Stimulated activated CD8-positive, alpha-beta memory T cell treated with anti-CD3 and anti-CD28 coated beads, Interleukin-2, amount 100 ng/mL, for 1 hour (primary cell): ENCODE results near the gene EPHB3.

Experiments
- DNase-seq, 2 donors: peaks; one replicate each; pipeline ENCODE4 v3.0.0-alpha.2; 2020; ENCODE audit warnings: low read depth in 2 of 2

The EPHB3 gene

DNA sequence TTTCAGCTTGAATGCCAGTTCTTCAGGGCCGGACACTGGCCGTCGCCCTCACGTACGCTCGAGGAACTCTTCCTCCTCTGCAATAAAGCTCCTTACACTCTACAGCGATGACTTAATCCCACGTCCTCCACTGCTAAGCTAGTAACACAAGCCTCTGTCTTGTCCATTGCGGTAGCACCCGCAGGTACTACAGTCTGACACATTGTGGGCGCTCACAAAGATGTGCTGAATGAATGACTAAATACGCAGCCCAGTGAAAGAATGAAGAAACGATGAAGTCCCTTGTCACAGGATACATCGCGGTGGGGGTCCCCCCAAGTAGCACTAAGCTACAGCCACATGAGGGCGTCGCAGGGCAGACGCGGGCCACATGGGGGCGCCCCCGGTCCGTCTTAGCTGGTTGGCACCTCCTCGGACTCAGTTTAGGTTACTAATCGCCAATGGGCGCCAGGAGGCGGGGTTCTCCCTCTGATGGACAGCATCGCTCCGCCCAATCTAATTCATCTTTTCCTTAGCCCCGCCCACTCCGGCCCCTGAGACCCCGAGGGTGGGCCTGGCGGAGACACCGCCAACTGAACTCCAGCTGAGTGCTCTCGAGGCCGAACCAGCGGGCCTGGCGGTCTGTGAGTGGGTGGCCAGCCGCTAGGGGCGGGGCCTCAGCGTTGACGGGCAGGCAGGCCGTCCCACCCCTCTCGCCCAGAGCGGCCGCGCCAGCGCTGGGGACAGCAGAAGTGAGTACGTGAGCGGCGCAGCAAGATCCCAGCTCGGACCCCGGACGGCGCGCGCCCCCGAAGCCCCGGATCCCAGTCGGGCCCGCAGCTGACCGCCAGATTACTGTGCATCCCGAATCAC is at the start of gene EPHB3:
EPHB3 (plus strand) TSS at position 725 of the 852 bp plus-strand sequence. CDS start 451 bp downstream, outside the sequence.
- peak; percentile 71 to 79 for DNase-seq

DNA sequence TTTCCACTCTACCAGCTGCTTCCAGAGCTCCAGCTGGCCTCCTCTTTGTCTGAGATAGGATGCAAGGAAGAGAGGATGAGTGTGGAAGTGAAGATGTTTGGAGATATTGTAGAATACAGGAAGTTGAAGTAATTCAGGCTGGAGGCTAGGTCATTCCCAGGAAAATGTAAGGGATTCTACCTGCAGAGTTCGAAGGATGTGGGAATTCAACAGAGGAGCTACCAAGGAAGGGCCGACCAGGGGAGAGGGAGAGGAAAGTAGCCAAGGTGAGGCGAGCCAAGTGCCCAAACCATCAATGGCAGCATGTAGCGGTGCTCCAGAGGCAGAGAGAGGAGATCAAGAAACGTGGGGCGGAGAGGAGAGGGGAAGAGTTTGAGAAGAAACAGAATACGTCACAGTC is 49.0 kb upstream of the EPHB3 start:
- DNase-seq, result no peak

DNA sequence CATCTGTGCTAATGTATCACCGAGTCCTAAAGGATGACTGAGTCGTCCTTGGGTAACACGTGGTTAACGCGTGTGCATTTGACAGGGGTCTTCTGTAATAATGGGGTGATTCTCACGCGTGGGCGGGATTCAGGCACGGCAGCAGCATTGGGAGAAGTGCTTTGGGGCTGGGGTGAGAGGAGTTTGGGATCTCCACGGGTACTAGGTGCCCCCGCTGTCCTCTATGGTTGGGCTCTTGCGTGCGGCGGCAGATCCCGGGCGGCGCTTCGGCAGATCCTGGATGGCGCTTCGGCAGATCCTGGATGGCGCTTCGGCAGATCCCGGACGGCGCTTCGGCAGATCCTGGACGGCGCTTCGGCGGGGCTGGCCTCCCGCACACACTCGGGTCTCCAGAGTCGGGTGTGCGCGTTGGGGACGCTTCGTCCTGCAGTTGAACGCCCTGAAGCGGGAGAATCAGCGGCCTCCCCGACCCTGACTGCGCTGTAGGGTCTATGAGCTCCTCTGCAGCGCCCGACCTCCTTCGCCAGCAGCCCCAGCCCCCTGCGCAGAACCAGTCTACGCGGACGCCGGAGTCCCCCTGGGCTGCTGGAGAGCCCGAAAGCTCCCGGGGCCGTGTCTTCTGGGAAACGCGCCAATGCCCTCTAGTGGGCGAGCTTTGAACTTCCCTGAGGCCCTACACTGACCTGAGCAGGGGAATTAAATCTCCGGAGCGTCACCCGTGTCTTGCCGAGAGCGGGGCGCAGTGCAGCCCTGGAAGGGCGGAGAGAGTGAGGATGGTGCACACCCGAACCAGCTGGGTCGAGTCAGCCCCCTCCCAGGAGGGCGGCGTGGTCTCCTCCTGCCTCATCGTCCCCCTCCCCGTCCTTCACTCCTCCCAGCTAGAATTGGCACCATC is 48.1 kb upstream of the EPHB3 start:
- DNase-seq, result peak; percentile 61 to 71

DNA sequence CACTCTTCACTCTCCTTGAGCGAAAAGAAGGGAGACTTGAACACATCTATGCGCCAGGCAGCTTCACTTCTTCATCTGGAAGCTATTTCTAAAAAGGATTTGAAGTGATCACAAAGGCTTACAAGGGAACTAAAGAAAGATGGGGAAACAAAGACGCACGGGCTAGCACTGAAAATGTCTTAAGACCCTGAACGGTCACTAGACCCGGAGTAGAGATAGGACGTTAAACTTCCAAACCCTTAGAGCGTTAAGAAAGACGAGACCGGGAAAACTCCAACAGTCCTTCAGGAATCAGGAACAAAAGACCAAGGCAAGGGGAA is 47.5 kb upstream of the EPHB3 start:
- DNase-seq, result no peak

DNA sequence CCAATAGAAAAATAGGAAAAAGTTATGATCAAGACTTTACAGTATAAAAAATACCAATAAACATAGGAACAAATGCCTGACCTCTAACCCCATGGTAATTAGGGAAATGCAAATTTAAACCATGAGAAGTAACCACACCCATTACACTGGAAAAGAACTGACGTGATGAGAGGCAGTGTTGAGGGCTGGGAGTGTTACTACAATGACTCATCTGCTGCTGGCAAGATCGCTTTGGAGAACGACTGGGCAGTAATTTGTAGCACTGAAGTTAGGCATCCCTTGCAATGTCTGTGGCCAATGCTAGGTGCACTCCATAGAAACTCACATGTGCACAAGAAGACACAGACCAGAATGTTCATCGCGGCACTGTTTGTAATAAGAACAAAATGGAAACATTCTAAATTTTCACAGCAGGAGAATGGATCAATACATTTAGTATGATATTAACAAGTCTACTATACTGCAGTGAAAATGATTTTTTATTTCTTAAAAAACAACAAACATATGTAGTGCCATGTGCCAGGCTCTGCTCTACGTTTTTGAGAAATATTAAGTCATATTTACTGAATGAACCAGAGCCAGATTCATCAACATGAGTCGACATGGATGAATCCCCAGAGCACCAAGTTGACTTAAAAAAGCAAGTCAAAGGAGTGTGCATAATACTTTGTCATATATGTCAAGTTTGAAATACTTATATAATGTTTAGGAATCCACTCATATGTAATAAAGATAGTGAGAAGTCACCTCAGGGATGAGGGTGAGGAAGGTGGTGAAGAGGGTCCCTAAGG is 37.6 kb upstream of the EPHB3 start:
- no peak for DNase-seq

- no peak for DNase-seq
Observed at GRCh38 chr3:184524981-184525336, 36.6 kb upstream of the EPHB3 start.

DNA sequence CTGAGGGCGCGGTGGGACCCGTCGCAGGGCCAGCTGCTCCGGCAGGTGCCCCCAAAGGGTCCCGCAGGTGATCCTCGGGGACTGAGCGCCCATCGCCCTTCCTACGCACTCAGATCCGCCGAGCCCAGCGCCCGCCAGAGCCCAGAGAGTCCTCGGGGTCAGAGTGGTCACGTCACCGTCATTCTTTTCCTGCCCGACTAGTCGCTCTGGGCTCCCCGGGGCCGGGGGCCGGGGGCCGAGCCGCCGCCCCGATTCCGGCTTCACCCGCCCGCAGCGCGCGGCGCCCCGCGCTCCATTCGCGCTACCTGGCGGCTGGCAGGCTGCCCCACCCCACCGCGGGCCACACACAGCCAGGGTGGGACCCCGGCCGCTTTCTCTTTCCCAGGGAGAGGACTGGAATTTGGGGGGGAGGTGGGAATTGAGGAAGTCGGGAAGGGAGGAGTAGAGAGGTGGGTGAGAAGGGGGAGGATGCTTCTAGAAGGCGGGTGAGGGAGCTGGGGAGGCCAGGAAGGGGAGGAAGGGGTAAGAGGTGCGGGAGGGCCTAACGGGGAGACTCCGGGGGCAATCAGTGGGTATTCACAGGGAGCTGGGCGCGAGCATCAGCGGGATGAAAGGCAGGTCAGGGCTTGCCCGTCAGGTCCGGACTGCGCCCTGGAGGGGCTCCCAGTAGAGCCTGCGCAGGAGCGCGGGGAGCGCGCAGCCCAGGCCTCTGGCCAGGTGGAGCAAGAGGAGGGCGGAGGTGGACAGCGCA is 36.1 kb upstream of the EPHB3 start:
- DNase-seq, result peak in 1 of 2 donors; percentile 2

- DNase-seq, result no peak
Observed at GRCh38 chr3:184526088-184526433, 35.5 kb upstream of the EPHB3 start.

GRCh38 chr3:184531626-184532280 is 29.8 kb upstream of the EPHB3 start:
- DNase-seq, result no peak

GRCh38 chr3:184532940-184533732 is 28.4 kb upstream of the EPHB3 start:
- DNase-seq, result no peak

DNA sequence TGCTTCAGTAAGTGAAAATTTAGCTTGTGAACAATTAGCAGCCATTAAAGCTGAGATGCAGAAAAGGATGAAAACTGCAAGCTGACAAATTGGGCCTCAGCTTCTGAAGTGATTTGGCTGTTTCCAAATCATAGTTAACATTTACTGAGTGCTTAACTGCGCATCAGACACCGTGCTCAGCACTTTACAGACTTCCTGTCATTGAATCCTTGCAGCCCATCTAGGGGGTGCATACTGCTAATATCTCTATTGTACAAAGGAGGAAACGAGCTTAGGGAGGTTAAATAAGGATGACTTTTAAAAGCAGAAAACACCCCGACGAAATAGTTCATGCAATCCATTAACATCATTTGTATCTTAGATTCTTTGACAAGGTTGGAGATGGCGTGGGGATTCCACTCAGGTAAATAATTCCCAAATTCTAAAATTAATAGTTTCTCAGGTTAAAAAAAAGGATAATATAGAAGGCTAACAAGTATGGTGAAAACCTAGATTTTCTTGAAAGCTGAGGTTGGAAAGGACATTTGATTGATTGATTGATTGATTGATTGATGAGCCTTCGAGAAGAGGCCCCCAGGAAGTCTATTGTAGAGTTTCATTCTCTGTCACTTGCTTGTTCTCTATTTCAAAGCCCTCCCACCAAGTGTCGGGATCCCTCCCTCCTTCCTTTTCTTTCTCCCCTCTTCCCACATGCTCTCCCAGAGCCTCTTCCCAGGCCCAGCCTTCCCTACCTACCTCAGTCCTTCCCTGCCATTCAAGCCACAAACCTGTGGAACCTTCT is 23.5 kb upstream of the EPHB3 start:
- no peak for DNase-seq

DNA sequence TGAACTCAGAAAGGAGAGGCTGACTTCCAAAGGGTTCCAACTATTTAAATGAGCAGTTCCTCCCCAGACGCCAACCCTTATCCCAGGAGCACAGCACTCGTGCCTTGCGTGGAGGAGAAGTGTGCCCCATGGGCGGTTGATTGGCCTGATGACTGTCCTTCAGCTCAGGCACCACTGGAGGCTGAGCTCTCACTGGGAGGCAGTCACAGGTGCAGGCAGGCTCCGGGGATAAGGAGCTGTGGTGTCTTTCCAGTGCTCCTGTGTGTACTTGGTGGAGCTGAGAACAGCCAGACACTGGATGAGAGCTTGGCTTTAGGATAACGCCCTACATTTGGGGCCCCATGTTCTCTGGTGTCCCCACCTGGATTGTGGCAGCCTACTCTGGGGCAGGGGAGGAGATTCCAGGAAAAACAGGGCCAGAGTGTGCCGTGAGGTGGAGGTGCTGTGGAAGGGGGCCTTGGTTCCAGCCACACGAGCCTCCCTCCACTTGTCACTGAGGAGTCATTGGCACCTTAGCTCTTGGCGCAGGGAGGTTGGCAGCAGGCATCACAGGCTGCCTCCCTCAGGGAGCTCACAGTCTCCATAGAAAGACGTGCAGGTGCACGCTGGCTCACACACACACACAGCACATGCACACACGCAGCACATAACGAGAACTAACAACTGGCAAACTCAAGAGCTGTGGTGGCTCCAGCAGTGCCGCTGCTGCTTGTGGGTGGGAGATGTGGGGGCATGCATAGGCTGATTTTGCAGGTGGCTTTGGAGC is 22.7 kb upstream of the EPHB3 start:
- DNase-seq, result no peak

GRCh38 chr3:184539801-184540435 is 21.7 kb upstream of the EPHB3 start:
- no peak for DNase-seq

DNA sequence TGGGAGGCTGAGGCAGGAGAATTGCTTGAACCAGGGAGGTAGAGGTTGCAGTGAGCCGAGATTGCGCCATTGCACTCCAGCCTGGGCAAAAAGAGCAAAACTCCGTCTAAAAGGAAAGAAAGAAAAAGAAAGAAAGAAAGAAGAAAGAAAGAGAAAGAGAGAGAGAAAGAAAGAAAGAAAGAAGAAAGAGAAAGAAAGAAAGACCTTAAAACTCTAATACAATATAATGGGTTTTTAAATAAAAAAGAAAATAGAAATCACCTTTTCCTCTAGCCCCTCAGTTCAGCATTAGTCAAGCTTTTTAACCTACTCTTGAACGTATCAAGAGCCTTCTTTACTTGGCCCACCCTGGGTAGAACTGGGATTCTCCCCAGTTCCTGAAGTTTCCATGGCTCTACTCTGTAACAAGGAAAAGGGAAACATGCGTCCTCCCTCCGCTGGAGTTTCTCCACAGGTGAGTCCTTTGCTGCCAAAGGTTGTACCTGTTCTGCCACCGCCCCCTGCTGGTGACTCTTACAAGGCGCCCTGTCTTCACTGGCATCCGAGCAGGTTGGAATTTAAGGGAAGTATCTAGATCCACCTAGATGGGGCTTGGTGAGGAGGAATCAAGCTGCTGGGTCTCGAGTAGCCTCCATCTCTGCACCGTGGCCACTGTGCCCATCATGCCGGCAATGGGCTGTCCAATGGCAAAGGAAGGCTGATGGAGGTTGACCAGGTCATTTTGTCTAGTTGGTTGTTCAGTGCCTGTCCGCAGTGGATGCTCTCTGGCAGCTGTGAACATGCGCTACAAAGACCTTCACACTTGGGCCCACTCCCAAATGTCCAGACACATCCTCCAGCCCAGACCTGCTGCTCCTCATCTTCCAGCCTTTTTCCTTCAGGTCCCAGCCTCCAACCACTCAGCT is 20.6 kb upstream of the EPHB3 start:
- peak; percentile 39 to 60 for DNase-seq

GRCh38 chr3:184541886-184542562 is 19.6 kb upstream of the EPHB3 start:
- no peak for DNase-seq

DNA sequence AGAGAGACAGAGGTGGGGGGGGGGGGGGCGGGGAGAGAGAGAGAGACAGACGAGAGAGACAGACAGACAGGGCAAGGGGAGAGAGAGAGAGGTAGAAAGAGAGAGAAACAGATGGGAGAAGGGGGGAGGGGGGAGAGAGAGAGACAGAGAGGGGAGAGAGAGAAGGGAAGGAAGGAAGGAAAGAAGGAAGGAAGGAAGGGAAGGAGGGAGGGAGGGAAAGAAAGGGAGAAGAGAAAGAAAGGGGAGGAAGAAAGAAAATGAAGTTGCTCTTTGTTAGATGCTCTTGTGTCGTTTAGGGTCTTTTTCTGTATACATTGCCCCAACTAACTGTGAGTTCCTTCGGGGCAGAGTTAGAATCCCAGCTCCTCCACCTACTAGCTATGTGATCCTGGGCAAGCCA is 19.0 kb upstream of the EPHB3 start:
- no peak for DNase-seq
